Measurements from ENCODE around the gene ZNF276. TPM values are rescaled to one million over a fixed set of nuclear protein-coding genes. Genes with fewer than 3 reads are reported as not detected.
A peak's percentile ranks its signal among the peaks of the same experiment; 100 is the strongest.

ZNF276 gene
- total RNA-seq, 4 donors from 2014 or later = 16.7 to 45.8 (median 18.2) TPM

DNA sequence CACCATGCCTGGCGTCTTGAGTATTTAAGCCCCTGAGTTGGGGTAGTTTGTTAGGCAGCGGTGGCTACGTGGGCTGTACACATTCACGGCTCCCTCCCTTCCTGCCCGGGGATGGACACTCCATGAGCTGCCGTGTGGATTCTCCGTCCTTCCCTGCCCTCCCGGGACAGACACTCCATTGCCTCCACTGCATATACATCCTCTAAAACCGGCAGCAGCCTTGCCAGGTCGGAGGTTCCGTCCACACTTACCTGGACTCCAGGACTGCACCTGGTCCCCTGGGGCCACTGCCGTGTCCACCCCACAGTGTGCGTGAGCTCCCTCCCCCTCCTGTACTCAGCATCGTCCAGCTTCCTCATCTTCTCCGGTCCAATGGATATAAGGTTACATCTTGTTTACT, 16.3 kb upstream of the ZNF276 start:
- peaks cover 0 to 34% (median 17%) of the 10 kb centered on the region in 3 donors for H3K4me1 ChIP-seq
- TF ChIP-seq POLR2AphosphoS5 (IDR thresholded peaks at IDR 0.05) (no peak), POLR2A (IDR thresholded peaks at IDR 0.05) (no peak), EP300 (IDR thresholded peaks at IDR 0.05) (no peak)
- H3K36me3 ChIP-seq = peaks cover 0 to 8% of the 10 kb centered on the region in 2 donors
- WGBS, 2 donors (ENCODE audit: low coverage in 1 of 2) = 56 to 79% methylated on average over 7 to 8 of the region's 15 CpGs
- H3K9me3 ChIP-seq = no peaks in the 10 kb centered on the region
- H3K4me3 ChIP-seq = no peak overlapping the region
- H3K27ac ChIP-seq = no peak overlapping the region
- peaks cover 18% of the 10 kb centered on the region for H3K27me3 ChIP-seq
- no peak for ATAC-seq

GRCh38 chr16:89706518-89707260, 14.6 kb upstream of the ZNF276 start:
- no peaks in the 10 kb centered on the region for H3K9me3 ChIP-seq
- H3K27me3 ChIP-seq = peaks cover 18% of the 10 kb centered on the region
- no peak for ATAC-seq
- H3K36me3 ChIP-seq = peaks cover 0 to 8% of the 10 kb centered on the region in 2 donors
- WGBS, 2 donors (ENCODE audit: low coverage in 1 of 2) = 60% methylated on average over 1 of the region's 14 CpGs; no CpG with 5 or more reads in 1 of the 2 donors
- H3K27ac ChIP-seq = peak overlapping the region in 1 of 4 donors; percentile 30
- TF ChIP-seq EP300 (IDR thresholded peaks at IDR 0.05) (no peak), POLR2AphosphoS5 (IDR thresholded peaks at IDR 0.05) (no peak), CTCF (IDR thresholded peaks at IDR 0.05) (no peak), POLR2A (IDR thresholded peaks at IDR 0.05) (no peak)
- H3K4me3 ChIP-seq = no peak overlapping the region
- peaks cover 0 to 23% (median 7%) of the 10 kb centered on the region in 3 donors for H3K4me1 ChIP-seq

- peaks cover 0 to 24% (median 5%) of the 10 kb centered on the region in 3 donors for H3K4me1 ChIP-seq
- no CpG with 5 or more reads among the region's 9 CpGs for WGBS, 2 donors (ENCODE audit: low coverage in 1 of 2)
Measured at GRCh38 chr16:89707695-89708094, 13.6 kb upstream of the ZNF276 start.

DNA sequence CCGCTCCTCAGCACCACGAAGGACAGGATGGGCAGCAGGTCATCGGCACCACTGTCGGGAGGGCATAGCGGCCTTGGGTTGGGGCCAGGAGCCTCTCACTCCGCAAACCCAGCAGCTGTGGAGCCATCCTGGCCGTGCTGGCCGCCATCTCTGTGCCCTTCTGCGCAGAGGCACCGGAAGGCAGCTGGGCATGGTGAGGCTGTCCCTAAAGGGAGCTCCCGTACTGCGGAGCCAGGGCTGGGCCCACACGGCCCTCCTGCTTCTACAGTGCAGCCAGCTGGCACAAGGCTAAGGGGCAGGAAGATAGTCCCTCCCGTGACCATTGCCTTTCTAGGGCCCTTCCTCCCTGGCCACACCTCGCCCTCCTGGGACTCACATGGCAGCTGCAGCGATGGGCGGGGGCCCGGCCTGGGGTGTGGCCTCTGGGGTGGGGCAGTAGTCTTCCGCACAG, 12.8 kb upstream of the ZNF276 start:
- H3K4me3 ChIP-seq = no peak overlapping the region
- ATAC-seq = no peak

More at GRCh38 chr16:89707695-89708094, 13.6 kb upstream of the ZNF276 start:
- H3K4me3 ChIP-seq = no peak overlapping the region
- no peak for ATAC-seq
- no peak overlapping the region for H3K27ac ChIP-seq
- no peaks in the 10 kb centered on the region for H3K9me3 ChIP-seq
- peaks cover 0 to 8% of the 10 kb centered on the region in 2 donors for H3K36me3 ChIP-seq
- peaks cover 23% of the 10 kb centered on the region for H3K27me3 ChIP-seq
- no peak for TF ChIP-seq CTCF (IDR thresholded peaks at IDR 0.05)
- no peak for TF ChIP-seq POLR2AphosphoS5 (IDR thresholded peaks at IDR 0.05)
- no peak for TF ChIP-seq EP300 (IDR thresholded peaks at IDR 0.05)
- no peak for TF ChIP-seq POLR2A (IDR thresholded peaks at IDR 0.05)

GRCh38 chr16:89709166-89709565, 12.2 kb upstream of the ZNF276 start:
- H3K4me3 ChIP-seq = no peak overlapping the region
- H3K27ac ChIP-seq = no peak overlapping the region
- H3K9me3 ChIP-seq = no peaks in the 10 kb centered on the region
- peaks cover 15% of the 10 kb centered on the region for H3K27me3 ChIP-seq
- peaks cover 0 to 24% (median 5%) of the 10 kb centered on the region in 3 donors for H3K4me1 ChIP-seq
- ATAC-seq = no peak
- peaks cover 0 to 8% of the 10 kb centered on the region in 2 donors for H3K36me3 ChIP-seq
- WGBS, 2 donors (ENCODE audit: low coverage in 1 of 2) = no CpG with 5 or more reads among the region's 10 CpGs
- TF ChIP-seq CTCF (IDR thresholded peaks at IDR 0.05) (no peak), EP300 (IDR thresholded peaks at IDR 0.05) (no peak), POLR2A (IDR thresholded peaks at IDR 0.05) (no peak), POLR2AphosphoS5 (IDR thresholded peaks at IDR 0.05) (no peak)

More for the DNA sequence above, 12.8 kb upstream of the ZNF276 start:
- 80% methylated on average over 1 of the region's 19 CpGs; no CpG with 5 or more reads in 1 of the 2 donors for WGBS, 2 donors (ENCODE audit: low coverage in 1 of 2)
- Histone ChIP-seq H3K27ac (no peak overlapping the region), H3K9me3 (no peaks in the 10 kb centered on the region), H3K27me3 (peaks cover 18% of the 10 kb centered on the region), H3K4me1 (peaks cover 0 to 24% (median 5%) of the 10 kb centered on the region in 3 donors), H3K36me3 (peaks cover 0 to 8% of the 10 kb centered on the region in 2 donors)
- TF ChIP-seq CTCF (IDR thresholded peaks at IDR 0.05) = no peak
- no peak for TF ChIP-seq EP300 (IDR thresholded peaks at IDR 0.05)
- no peak for TF ChIP-seq POLR2AphosphoS5 (IDR thresholded peaks at IDR 0.05)
- TF ChIP-seq POLR2A (IDR thresholded peaks at IDR 0.05) = no peak

Data from gastroesophageal sphincter (tissue), 4 donors.